ENCODE data around the gene CD34.

The CD34 gene

GRCh38 chr1:207872621-207873020 lies 38.3 kb downstream of the CD34 start:
- Histone ChIP-seq H3F3A (ENCODE audit: insufficient read depth, low read length) (0 out of 2 replicates have a peak, but pooled peaks cover 3% of the 10 kb centered on the region), H3K27me3 (ENCODE audit: insufficient read depth, low read length) (no peaks in the 10 kb centered on the region), H3K4me2 (ENCODE audit: low read length) (peak overlapping the region; percentile 49), H2AFZ (ENCODE audit: low read length) (no peak overlapping the region), H3K9me2 (ENCODE audit: low read depth, low read length) (no peaks in the 10 kb centered on the region), H3K27ac (ENCODE audit: low read depth, low read length, poor library complexity, severe bottlenecking) (peak overlapping the region; percentile 92), H3K36me3 (ENCODE audit: insufficient read depth, low read length) (no peaks in the 10 kb centered on the region), H3K9me3 (ENCODE audit: low read length) (no peaks in the 10 kb centered on the region), H3K4me3 (ENCODE audit: low read depth, low read length, poor library complexity, severe bottlenecking) (peak overlapping the region; percentile 53), H4K20me1 (ENCODE audit: insufficient read depth, low read length) (no peaks in the 10 kb centered on the region), H3K79me2 (ENCODE audit: insufficient read depth, low read length) (no peaks in the 10 kb centered on the region), H3K9ac (ENCODE audit: low read length) (peak overlapping the region; percentile 45; the same call in 1 of the 2 replicates), H3K4me1 (ENCODE audit: insufficient read depth, low read length, severe bottlenecking) (peaks cover 82% of the 10 kb centered on the region)
- TF ChIP-seq CTCF (IDR thresholded peaks at IDR 0.05; ENCODE audit: low read length): no peak; the same call in 1 of the 2 replicates
- TF ChIP-seq EZH2 (IDR thresholded peaks at IDR 0.05; ENCODE audit: borderline replicate concordance, low read length): no peak

- Histone ChIP-seq H3F3A (ENCODE audit: insufficient read depth, low read length) (0 out of 2 replicates have a peak, but pooled peaks cover 3% of the 10 kb centered on the region), H3K4me3 (ENCODE audit: low read depth, low read length, poor library complexity, severe bottlenecking) (no peak overlapping the region), H3K79me2 (ENCODE audit: insufficient read depth, low read length) (no peaks in the 10 kb centered on the region), H3K9ac (ENCODE audit: low read length) (peak overlapping the region; percentile 13; the same call in 1 of the 2 replicates), H3K4me1 (ENCODE audit: insufficient read depth, low read length, severe bottlenecking) (peaks cover 90% of the 10 kb centered on the region), H3K27me3 (ENCODE audit: insufficient read depth, low read length) (no peaks in the 10 kb centered on the region), H4K20me1 (ENCODE audit: insufficient read depth, low read length) (no peaks in the 10 kb centered on the region), H3K9me3 (ENCODE audit: low read length) (no peaks in the 10 kb centered on the region), H3K27ac (ENCODE audit: low read depth, low read length, poor library complexity, severe bottlenecking) (peak overlapping the region; percentile 92), H2AFZ (ENCODE audit: low read length) (0 out of 2 replicates have a peak overlapping the region, but pooled peaks have one; percentile 7), H3K9me2 (ENCODE audit: low read depth, low read length) (no peaks in the 10 kb centered on the region), H3K36me3 (ENCODE audit: insufficient read depth, low read length) (peaks cover 11% of the 10 kb centered on the region; the same call in 1 of the 2 replicates), H3K4me2 (ENCODE audit: low read length) (no peak overlapping the region; the same call in 1 of the 2 replicates)
- TF ChIP-seq EZH2 (IDR thresholded peaks at IDR 0.05; ENCODE audit: borderline replicate concordance, low read length): no peak
These were observed 39.7 kb downstream of the CD34 start for GRCh38 chr1:207871117-207871649.

GRCh38 chr1:207870306-207871031 lies 40.5 kb downstream of the CD34 start:
- Histone ChIP-seq H3K9ac (ENCODE audit: low read length) (no peak overlapping the region; the same call in 1 of the 2 replicates), H3K27me3 (ENCODE audit: insufficient read depth, low read length) (no peaks in the 10 kb centered on the region), H3K27ac (ENCODE audit: low read depth, low read length, poor library complexity, severe bottlenecking) (peak overlapping the region; percentile 92), H3K4me1 (ENCODE audit: insufficient read depth, low read length, severe bottlenecking) (peaks cover 90% of the 10 kb centered on the region), H3K36me3 (ENCODE audit: insufficient read depth, low read length) (peaks cover 16% of the 10 kb centered on the region; the same call in 1 of the 2 replicates), H3K4me3 (ENCODE audit: low read depth, low read length, poor library complexity, severe bottlenecking) (no peak overlapping the region), H3K9me2 (ENCODE audit: low read depth, low read length) (no peaks in the 10 kb centered on the region), H2AFZ (ENCODE audit: low read length) (no peak overlapping the region), H3K4me2 (ENCODE audit: low read length) (no peak overlapping the region), H3F3A (ENCODE audit: insufficient read depth, low read length) (0 out of 2 replicates have a peak, but pooled peaks cover 3% of the 10 kb centered on the region), H4K20me1 (ENCODE audit: insufficient read depth, low read length) (no peaks in the 10 kb centered on the region), H3K79me2 (ENCODE audit: insufficient read depth, low read length) (no peaks in the 10 kb centered on the region), H3K9me3 (ENCODE audit: low read length) (no peaks in the 10 kb centered on the region)
- no peak for TF ChIP-seq EZH2 (IDR thresholded peaks at IDR 0.05; ENCODE audit: borderline replicate concordance, low read length)
- TF ChIP-seq CTCF (IDR thresholded peaks at IDR 0.05; ENCODE audit: low read length): no peak
